GM18858 (cell line): ENCODE data around the gene EXOC3.

ENCODE experiments used
- ATAC-seq: cut with Tn5 transposase; IDR thresholded peaks from one replicate; pipeline ENCODE4 v1.9.1; 2021; ENCODE audit not compliant: unreplicated experiment

Gene EXOC3

GRCh38 chr5:437281-437771 is 5.7 kb upstream of the EXOC3 start:
- no peak for ATAC-seq

GRCh38 chr5:438481-438981 is 4.4 kb upstream of the EXOC3 start:
- no peak for ATAC-seq

- ATAC-seq = no peak
Observed at GRCh38 chr5:439181-439580, 3.8 kb upstream of the EXOC3 start.

GRCh38 chr5:439636-440035 is 3.3 kb upstream of the EXOC3 start:
- ATAC-seq = no peak

- ATAC-seq = no peak
Observed at GRCh38 chr5:440401-441201, 2.4 kb upstream of the EXOC3 start.

- ATAC-seq = no peak
Observed at GRCh38 chr5:441996-442334, 1.0 kb upstream of the EXOC3 start.

GRCh38 chr5:443239-444151 is 519 bp downstream of the EXOC3 start:
- no peak for ATAC-seq

GRCh38 chr5:444226-444625 is 1.2 kb downstream of the EXOC3 start:
- no peak for ATAC-seq

- ATAC-seq = no peak
Observed at GRCh38 chr5:445591-445990, 2.6 kb downstream of the EXOC3 start.

- ATAC-seq = no peak
Observed at GRCh38 chr5:446066-446882, 3.3 kb downstream of the EXOC3 start.

- no peak for ATAC-seq
Observed at GRCh38 chr5:446883-447263, 3.9 kb downstream of the EXOC3 start.

GRCh38 chr5:447501-447900 is 4.5 kb downstream of the EXOC3 start:
- no peak for ATAC-seq

- ATAC-seq = no peak
Observed at GRCh38 chr5:448061-448765, 5.2 kb downstream of the EXOC3 start.

- no peak for ATAC-seq
Observed at GRCh38 chr5:448766-449090, 5.8 kb downstream of the EXOC3 start.

- no peak for ATAC-seq
Observed at GRCh38 chr5:449151-449550, 6.2 kb downstream of the EXOC3 start.

- ATAC-seq = no peak
Observed at GRCh38 chr5:451587-452458, 8.8 kb downstream of the EXOC3 start.

GRCh38 chr5:452978-453710 is 10.2 kb downstream of the EXOC3 start:
- ATAC-seq = no peak

- ATAC-seq = no peak
Observed at GRCh38 chr5:453725-454481, 10.9 kb downstream of the EXOC3 start.
